Midbrain (tissue), 1 donor: ENCODE data around the gene GPI.
"Not testable (repeated sequence)": the region's sequence is repeated elsewhere in the genome, so short reads cannot be mapped to it uniquely, and the experiment has no call there.

Experiments used
- DNase-seq: peaks from one replicate; lab custom pipeline; 2025; lab: John Stamatoyannopoulos, UW

GPI gene

GRCh38 chr19:34364830-34365462, at the start of gene GPI:
Gene GPI (plus strand): TSS chr19:34365196. CDS start chr19:34365267, 71 bp downstream.
- peak; percentile 31 for DNase-seq

DNA sequence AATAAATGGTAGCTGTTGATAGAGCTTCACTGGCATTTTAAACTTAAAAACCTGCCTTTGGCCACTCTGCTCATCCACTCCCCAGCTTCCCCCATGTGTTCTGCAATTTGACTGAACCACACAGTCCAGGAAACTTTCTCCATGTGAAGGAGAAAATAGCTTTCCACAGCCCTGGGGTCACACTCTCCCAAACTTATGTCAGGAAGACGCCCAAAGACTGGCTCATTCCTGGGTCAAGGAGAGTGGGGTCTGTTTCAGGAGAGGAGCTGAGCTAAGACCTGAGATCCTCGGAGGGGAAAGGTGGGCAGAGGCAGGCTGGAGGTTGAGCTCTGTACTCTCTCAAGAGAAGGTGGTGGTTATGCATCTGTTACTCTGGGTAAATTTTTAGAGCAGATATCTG, 48.7 kb upstream of the GPI start:
- no peak for DNase-seq

DNA sequence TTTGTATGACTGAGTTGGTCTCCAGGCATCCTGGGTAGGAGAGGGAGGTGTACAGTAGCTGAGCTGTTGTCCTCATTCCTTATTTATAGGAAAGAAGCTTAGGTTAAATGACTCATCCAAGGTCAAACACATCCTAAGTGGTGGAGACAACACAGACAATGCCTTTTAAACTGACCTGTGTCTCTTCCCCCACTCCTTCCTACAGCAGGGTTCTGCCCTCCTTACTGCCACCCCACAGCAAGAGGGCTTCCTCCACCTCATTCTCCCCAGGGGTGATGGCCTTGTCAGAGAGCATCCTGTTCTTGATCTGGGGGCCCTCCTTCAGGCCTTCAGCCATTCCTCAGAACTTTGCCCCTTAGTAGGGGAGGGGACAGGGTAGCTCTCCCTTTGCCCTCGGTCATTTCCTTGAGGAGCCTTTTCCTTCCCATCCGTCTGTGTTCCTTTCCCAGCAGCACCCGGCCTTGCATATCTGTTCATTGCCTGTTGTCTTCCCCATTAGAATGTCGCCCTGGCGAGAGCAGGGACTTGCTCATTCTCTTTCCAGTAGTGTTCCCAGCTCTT, 48.2 kb upstream of the GPI start:
- DNase-seq: no peak

- DNase-seq: no peak
Measured at GRCh38 chr19:34317311-34317927, 47.6 kb upstream of the GPI start.

DNA sequence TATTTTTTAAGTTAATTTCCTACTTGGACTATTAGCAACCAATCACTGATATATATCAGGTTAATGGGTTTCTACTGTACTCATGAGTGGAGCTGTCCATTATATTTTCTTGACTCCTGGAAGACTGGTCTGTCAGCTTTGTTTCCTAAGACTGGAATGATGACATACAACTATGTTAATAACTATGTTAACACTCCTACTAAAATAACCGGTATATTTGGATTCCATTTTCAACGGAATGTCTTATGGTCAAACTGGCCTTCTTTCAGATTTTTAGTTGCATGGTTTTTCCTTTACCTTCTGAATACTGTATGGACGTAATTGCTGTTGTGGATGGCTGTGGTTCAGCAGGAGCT, 45.8 kb upstream of the GPI start:
- DNase-seq: no peak

DNA sequence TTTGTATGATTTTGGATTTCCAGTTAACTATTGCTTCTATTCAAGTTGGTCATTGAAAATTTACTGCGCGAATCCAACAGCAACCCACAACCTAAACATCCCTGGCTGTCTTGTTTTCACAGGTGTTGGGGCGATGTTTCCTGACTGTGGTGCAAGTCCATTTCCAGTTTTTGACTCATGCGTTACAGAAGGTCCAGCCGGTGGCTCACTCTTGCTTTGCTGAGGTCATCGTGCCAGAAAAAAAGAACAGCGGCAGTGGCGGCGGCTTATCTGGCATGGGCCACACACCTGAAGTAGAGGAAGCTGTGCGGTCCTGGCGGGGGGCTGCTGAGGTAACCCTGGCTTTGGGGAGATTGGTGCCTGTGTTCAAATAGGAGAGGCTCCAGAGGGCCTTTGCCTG, 45.2 kb upstream of the GPI start:
- no peak for DNase-seq

GRCh38 chr19:34320277-34320676, 44.7 kb upstream of the GPI start:
- DNase-seq: no peak

DNA sequence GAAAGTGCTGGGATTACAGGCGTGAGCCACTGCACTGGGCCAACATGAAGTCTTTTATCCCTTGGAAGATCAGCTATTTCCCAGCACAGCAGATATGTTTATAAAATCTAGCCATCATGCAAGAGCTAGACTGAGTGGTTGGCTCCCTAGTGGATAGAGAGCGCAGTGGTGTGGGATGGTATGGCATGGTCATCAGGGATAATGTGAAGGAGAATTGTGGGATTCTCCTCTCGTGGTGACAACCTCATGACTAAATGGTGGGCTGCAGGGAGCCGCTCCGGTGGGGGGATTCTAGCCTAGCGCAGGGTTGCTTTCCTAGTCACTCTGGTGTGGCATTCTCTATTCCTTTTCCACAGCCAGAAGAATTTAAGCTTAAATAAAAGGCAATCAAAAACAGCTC, 43.3 kb upstream of the GPI start:
- no peak for DNase-seq

GRCh38 chr19:34323433-34324204, 41.4 kb upstream of the GPI start:
- DNase-seq: no peak

DNA sequence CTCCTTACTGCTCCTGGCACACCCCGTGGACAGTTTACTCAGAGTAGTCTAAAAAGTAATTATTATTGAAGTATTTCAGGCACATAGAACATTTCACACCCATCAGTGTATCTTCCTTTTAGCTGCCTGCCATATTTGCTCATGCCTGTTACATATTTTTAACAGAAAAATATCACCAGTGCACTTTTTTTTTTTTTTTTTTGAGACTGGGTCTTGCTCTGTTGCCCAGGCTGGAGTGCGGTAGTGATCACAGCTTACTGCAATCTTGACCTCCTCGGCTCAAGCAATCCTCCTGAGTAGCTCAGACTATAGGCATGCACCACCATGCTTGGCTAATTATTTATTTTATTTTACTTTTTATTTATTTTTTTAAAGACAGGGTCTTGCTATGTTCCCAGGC, 40.7 kb upstream of the GPI start:
- DNase-seq: no peak

DNA sequence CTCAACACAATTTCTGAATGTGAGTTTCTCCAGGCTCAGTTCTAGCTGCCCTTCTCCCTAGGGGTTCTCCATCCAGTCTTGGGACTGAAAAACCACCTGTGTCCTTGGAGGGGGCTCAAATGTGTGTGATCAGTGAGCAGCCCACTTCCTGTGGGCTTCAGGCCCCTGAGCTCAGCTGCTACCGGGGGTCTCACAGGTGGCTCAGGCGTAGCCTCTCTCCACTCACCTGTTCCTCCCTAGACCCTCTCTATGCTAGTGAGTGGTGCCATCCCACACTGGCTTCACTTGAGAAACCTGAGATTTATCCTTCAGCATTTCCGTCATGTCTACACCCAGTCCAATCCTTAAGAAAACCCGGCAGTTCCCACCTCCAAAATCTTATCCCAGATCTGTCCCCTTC, 39.8 kb upstream of the GPI start:
- DNase-seq: no peak

DNA sequence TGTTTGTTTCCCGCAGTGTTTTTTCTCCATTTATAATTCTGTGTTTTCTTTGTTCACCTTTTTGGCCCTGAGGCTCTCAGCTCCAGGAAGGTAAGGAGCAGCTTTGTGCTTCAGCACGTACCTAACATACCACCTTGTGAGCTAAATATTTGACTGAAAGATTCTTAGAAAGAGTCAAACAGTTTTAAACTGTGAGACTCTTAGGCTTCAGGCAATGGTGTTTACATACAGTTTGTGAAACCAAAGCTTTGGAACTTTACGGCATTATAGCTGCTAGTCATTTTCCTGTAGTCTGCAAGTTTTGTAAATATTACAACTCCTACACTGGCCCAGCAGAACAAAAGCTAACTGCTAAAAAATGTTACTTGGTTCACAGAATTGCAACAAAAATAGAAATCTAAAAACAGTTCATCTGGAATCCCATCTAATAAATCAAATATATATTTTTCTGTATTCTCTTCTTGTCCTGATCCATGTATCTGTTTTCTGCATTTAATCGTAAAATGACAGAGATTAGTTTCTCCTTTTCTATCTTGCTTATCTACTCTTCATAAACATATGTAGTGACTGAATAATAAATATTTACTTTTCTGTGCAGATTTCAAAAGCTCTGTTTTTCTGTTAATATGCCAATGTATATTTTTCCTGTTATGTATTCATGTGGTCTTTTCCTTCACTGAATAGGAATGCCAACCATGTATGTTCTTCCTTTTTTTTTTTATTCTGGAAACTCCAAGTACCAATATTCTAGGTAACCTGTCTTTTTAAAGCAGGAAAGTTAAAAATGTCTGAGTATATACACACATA, 38.8 kb upstream of the GPI start:
- no peak for DNase-seq

GRCh38 chr19:34327851-34328250, 37.1 kb upstream of the GPI start:
- no peak for DNase-seq

- DNase-seq: no peak
Measured at GRCh38 chr19:34328982-34329381, 36.0 kb upstream of the GPI start.

- DNase-seq: no peak
Measured at GRCh38 chr19:34330116-34330515, 34.9 kb upstream of the GPI start.

DNA sequence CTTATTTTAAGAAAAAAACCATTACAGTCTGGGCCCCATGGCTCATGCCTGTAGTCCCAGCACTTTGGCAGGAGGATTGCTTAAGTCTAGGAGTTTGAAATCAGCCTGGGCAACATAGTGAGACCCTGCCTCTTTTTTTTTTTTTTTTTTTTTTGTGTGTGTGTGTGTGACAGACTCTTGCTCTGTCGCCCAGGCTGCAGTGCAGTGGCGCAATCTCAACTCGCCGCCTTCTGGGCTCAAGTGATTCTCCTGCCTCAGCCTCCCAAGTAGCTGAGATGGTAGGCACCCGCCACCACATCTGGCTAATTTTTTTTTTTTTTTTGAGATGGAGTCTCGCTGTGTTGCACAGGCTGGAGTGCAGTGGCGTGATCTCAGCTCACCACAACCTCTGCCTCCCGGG, 34.4 kb upstream of the GPI start:
- DNase-seq: not testable (repeated sequence)

DNA sequence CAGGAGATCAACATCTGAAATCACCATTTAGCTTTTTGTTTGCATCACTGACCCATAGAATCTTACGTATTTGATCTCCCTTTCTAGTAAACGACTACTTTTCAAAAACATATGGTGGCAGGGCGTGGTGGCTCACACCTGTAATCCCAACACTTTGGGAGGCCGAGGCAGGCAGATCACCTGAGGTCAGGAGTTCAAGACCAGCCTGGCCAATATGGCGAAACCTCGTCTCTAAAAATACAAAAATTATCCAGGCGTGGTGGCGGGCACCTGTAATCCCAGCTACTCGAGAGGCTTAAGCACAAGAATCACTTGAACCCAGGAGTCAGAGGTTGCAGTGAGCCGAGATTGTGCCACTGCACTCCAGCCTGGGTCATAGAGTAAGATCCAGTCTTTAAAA, 33.4 kb upstream of the GPI start:
- DNase-seq: not testable (repeated sequence)

- DNase-seq: no peak
Measured at GRCh38 chr19:34332027-34332760, 32.8 kb upstream of the GPI start.

DNA sequence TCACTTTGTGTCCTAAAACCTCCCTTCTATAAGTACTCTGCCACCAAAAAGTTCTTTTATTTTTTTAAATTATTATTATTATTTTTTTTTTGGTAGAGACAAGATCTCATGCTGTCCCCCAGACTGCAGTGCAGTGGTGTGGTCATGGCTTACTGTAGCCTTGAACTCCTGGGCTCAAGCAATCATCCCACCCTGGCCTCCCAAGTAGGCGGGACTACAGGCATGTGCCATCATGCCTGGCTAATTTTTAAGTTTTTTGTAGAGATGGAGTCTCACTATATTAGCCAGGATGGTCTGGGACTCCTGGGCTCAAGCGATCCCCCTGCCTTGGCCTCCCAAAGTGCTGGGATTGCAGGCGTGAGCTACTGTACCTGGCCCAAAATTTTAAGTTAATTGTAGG, 29.1 kb upstream of the GPI start:
- no peak for DNase-seq

GRCh38 chr19:34336781-34337271, 28.2 kb upstream of the GPI start:
- peak; percentile 31 for DNase-seq

DNA sequence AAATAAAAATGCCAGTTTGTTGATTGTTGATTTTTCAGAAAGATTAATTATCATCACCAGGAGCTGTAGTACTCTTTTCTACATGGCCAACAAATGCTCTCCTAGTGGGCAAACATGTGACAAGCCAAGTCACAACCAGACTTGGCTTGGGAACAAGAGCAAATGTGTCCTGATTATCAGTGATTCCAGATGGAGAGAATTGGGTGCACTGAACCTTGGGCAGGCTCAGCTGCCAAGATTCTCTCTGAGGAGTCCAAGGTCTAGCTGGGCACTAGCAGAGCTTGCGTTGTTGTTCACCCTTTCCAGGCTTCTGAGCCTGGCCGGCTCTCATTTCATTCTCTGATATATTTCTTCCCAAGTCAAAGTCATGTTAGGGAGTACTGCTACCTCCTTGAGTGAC, 27.3 kb upstream of the GPI start:
- DNase-seq: peak; percentile 16
